HG03066 (cell line): ENCODE results near the gene RAB11FIP3.
A peak's percentile ranks its signal among the peaks of the same experiment; 100 is the strongest.

Source experiments
- ATAC-seq: cut with Tn5 transposase; IDR thresholded peaks from one replicate; pipeline ENCODE4 v1.9.1; 2021; ENCODE audit warnings: low read depth; ENCODE audit not compliant: unreplicated experiment

The RAB11FIP3 gene

DNA sequence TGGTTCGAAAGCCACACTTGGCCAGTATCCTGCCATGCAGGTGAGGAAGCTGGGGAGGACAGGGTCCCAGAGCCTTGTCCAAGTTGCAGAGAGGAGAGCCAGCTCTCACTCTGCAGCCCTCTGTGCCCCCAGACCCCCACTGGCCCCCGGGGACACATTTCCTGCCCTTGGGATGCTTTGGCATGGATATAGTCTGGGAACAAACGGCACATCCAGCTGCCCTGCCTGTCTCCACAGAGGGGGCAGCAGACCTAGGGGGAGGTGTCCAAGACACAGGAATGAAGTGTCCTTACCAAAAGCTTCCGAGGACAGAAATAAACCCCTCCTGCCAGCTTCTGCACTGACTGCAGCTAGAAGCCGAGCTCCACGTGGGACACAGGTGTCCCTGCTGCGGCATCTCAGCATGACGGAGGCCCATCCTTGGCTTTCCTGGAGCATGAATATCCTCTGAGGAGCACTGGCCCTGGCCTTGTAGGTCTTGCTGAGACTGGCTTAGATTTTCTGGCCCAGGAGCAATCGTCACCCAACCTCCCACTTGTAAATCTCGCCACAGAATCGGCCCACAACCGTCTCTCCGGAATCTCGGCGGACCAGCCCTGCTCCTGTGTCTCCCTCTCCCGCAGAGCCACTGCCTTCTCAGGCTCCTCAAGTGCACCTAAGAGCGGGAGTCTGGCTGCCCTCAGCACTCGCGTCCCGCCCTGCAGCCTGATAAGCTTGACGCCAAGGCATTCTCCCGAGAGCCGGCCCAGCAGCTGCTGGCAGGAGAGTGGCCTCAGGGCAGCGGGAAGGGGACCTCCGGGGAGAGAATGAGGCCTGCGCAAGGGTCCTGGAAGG, 100.9 kb downstream of the RAB11FIP3 start:
- ATAC-seq = peak; percentile 3

DNA sequence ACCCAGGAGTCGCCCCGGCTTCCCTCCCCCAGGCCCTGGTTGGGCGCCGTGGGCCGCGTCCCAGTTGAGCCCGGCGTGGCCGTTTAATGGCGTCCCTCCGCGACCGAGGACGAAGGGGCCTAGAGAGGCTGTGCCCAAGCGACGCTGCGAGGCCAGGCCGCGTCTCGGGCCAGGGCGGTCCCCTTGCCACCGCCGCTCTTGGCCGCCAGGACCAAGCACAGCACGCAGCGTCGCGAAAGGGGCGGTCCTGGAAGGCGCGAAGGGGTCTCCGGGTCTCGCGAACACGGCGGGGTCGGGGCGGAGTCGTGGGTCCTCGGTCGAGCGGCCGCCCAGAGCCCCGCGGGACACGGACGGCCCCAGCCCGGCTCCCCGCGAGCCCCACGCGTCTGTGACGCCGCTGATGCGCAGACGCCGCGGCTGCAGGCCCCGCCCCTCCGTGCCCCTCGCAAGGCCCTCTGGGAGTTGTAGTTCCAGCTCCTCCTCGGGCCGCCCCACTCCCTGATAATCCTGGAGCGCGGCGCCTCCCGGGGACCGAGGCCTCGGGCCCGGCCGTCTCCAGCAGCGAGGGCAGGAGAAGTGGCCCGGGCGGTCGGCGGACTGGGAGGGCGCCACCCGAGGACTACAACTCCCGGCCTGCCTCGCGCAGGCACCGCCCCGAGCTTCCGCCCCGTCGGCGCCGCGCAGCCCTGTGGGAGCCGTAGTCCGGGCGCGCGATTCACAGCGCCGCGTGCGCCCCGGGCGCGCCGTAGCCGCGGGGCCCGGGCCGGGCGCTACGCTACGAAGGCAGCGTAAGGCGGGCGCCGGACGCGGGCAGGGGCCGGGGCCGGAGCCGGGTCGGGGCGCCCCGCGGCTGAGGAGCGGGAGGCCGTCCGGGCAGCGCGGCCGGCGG, 101.8 kb downstream of the RAB11FIP3 start, which contains the start of gene CAPN15:
CAPN15 (plus strand) TSS at position 698 of the 889 bp plus-strand sequence. CDS start 19,127 bp downstream, outside the sequence.
- ATAC-seq = peak; percentile 55

GRCh38 chr16:528111-529011, 102.9 kb downstream of the RAB11FIP3 start:
- no peak for ATAC-seq

- ATAC-seq = no peak
These were observed 103.6 kb downstream of the RAB11FIP3 start for GRCh38 chr16:529012-529575.

DNA sequence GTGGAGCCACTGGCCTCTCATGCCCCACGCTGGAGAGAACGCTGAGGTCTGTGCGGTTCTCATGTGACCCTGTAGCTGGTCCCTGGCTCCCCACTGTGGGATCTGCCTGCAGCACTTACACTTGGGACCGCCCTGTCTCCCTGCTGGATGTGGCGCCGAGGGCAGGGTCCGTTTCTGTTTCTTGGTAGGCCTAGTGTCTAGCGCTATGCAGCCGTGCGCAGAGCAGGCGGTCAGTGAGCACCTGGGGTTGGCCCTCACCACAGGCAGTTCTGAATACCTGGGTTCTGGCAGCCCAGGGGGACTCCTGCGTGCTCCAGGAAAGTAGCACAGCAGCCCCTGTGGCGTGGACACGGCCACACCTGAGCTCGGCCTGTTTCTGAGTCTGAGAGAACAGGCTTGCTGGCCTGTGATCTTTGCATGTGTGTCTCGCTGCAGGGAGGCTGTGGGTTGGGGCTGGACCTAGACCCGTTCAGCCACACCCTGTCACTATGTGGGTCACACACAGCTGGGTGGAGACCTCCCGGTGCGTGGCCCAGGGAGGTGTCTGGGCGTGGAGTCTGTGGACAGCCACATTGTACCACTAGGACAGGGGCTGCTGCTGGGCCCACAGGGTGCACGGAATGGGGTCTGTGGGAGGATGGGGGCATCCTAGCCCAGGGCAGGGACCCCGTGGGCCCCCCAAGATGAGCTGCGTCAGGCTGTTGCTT, 104.8 kb downstream of the RAB11FIP3 start:
- ATAC-seq = no peak

GRCh38 chr16:531494-532125, 106.2 kb downstream of the RAB11FIP3 start:
- ATAC-seq = no peak

GRCh38 chr16:533391-534123, 108.1 kb downstream of the RAB11FIP3 start:
- ATAC-seq = no peak

DNA sequence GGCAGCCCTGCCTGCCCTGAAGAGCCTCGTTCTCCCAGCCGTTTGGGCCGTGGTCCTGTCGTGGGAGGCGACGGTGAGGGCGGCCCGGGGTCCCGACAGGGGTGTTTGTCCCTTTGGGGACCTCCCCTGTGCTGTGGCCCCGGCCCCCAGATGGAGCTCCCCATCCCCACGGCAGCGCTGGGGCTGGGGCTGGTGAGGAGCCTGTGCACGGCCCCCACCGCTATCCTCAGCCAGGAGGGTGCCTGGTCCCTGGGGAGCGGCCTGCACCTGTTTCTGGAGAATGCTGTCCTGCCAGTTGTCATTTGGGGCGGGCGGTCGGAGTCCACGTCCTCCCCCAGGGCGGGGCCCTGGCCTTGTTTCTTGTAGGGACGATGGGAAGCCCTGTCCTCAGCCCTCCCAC, 108.7 kb downstream of the RAB11FIP3 start:
- no peak for ATAC-seq

DNA sequence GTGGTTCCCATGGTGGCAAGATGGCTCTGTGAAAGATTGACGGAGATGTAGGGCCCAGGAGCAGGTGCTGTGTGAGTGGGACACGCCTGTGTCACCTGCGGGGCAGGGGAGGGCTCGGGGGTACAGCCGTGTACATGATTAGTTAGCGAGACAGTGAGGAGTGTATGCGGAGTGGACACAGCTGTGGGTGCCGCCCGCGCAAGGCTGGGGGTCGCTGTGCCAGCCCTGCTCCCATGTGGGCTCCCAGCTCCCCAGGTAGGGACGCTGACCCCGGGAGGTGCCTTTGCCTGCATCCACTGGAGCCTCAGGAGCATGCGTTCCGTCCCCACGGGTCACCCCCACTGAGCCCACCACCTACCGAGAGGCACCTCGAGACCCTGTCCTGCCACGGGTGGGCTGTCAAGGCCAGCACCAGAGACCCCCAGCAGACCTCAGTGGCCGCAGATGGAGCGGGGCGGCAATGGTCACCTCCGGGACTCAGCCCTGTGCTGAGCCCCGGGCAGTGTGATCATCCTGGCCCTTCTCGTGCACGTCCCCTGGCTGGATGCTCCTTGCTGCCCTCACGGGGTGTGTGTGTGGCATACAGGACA, 109.5 kb downstream of the RAB11FIP3 start:
- no peak for ATAC-seq

DNA sequence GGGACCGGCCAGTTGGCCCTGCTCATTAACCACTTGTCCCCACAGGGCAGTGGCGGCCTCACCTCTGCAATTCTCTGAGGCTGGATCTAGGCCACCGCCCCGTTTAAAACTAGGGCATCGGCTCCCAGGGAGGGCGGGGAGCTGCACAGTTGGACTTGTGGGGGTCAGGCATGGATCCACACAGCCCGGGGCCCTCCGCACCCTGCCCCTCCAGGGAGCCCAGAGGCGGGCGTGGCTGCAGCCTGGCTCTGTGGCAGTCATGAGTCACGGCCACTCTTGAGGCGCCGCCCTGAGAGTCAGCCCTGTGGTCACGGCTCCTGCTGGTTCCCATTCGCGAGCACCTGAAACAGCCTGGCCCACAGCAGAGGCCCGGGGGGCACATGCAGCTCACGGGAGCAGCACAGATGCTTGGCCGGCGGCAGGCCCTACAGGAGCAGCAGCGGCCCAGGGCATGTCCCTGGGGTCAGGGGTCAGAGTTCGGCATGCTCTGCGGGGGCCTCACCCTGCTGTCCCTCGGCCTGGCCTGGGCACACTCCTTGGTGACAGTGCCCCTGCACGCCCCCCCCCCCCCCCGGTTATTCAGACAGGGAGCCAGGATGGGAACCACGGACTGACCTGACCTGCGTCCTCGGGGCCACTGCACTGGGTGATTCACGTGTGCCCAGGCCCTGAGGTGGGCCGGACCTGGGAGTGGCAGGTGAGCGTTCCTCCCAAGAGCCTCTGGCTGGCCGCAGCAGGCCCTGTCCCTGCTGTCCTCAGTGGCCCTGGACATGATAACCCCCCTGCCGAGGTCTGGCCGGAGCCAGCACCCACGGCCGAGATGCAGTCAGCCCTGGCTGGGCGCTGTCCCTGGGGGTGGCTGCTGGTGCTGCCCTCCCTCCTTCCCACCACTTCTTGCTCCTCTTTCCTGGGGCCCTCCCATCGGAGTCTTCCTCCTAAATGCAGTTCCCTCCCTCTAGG, 110.3 kb downstream of the RAB11FIP3 start:
- no peak for ATAC-seq

- no peak for ATAC-seq
These were observed 111.3 kb downstream of the RAB11FIP3 start for GRCh38 chr16:536746-537145.

DNA sequence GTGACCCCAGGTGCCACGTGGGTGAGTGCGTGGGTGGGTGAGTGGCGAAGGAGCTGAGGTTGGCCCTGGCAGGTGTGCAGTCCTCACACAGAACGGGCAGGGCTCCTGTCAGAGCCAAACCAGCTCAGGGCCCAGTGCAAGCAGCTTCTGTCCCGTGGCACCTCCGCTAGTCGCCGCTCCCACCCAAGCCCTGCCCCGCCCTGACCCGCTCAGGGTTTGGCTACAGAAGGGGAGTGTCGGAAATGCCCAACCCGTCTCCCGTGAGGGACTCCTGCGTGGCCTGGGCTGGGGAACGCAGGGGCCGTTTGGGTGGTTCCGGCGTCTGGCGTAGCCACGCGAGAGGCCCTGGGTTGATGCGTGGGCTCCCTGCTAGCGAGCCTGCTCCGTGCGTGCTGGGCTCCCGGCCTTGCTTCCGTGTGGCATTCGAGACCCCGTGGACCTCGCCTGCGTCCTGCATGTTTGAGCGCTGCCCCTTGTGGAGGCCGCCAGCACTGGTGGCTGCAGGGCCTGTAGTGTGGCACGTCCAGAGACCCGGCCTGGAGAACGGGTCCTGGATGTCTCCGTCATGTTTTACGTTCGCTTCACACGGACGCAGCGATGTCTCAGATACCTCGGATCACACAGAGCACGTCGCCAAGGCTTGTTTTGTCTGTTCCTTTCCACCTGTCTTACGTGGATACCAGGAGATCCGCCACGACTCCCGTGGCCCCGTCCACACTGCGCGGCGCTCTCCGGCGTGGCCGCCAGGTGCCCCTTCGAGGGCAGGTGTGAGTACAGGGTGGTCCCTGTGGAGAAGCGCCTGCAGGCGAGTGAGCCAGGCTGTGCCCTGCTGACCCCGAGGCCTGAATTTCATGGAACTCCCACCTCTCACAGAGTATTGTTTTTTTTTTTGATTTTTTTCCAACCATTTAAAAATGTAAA, 112.2 kb downstream of the RAB11FIP3 start:
- no peak for ATAC-seq

- ATAC-seq = no peak
These were observed 114.6 kb downstream of the RAB11FIP3 start for GRCh38 chr16:539901-540530.

GRCh38 chr16:540645-541340, 115.3 kb downstream of the RAB11FIP3 start:
- no peak for ATAC-seq
